NCI-H1417 (cell line): Measurements from ENCODE around the gene ITGA2.
A peak's percentile ranks its signal among the peaks of the same experiment; 100 is the strongest.
"Not testable (repeated sequence)": the region's sequence is repeated elsewhere in the genome, so short reads cannot be mapped to it uniquely, and the experiment has no call there.

Experiments used
- DNase-seq, 3 experiments: peaks; one replicate each; lab custom pipeline; 2025; lab: John Stamatoyannopoulos, UW

Gene ITGA2

DNA sequence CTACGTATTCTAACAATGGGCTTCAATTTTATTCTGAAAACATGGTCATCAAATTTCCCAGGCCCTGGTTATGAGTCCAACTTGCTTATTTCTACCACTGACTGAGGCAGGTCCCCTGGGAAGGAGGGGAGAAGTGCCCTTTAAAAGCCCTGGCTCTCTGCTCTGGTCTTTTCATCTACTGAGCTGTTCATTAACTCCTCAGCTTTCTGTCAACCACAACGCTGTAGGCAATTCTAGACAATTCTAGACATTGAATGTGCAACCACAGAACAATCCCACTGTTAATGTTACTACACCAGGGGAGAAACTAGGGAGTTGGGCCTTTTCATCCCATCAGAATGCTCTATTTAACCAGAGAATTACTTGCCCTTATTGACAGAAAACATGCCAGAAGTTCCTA lies 110.4 kb downstream of the ITGA2 start:
- DNase-seq: peak in 1 of 3 experiments; percentile 19

DNA sequence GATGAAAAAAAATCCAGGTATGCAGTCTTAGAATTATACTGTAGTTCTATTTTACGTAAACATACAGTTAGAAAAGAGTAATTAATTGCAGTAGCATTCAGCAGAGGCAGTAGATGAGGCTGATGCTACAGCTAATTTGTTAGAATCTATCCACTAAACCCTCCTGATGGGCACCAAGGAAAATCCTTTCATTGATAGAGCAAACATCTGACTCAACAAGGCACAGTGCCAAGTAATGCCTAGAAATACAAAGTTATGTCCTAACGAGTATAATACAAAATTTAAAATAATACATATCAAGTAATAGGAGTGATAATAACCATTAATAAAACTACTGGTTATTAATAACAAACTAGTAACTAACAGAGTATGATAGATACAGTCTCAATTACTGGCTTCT lies 111.5 kb downstream of the ITGA2 start:
- no peak for DNase-seq

DNA sequence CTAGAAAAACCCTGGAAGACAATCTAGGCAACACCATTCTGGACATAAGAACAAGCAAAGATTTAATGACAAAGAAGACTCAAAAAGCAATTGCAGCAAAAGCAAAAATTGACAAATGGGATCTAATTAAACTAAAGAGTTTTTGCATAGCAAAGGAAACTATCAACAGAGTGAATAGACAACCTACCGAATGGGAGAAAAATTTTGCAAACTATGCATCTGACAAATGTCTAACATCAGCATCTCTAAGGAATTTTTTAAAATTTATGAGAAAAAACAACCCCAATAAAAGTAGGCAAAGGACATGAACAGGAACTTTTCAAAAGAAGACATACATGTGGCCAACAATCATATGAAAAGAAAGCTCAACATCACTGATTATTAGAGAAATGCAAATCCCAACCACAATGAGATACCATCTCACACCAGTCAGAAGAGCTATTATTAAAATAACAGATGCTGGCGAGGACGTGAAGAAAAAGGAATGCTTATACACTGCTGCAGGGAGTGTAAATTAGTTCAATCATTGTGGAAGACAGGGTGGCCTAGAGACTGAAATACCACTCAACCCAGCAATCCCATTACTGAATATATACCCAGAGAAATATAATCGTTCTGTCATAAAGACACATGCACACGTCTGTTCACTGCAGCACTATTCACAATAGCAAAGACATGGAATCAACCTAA lies 116.6 kb downstream of the ITGA2 start:
- DNase-seq: no peak

DNA sequence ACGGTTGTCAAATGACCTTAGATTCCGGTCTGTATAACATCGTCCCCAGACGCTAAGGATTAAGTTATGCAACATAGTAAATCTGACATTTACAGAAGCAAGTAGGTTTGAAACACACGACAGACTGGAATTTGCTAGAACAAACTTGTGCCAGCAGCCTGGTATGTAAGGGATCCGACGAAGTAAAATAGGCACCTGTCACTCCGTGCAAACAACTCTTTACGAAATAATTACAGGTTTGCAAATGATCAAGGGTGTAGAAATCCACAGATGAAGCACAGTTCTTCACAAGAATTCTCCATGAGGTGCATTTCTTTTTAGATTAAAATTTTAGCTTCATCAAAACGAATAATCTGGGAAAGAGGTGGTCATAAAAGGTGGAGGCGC lies 119.9 kb downstream of the ITGA2 start:
- peak in 1 of 3 experiments; percentile 83 for DNase-seq

DNA sequence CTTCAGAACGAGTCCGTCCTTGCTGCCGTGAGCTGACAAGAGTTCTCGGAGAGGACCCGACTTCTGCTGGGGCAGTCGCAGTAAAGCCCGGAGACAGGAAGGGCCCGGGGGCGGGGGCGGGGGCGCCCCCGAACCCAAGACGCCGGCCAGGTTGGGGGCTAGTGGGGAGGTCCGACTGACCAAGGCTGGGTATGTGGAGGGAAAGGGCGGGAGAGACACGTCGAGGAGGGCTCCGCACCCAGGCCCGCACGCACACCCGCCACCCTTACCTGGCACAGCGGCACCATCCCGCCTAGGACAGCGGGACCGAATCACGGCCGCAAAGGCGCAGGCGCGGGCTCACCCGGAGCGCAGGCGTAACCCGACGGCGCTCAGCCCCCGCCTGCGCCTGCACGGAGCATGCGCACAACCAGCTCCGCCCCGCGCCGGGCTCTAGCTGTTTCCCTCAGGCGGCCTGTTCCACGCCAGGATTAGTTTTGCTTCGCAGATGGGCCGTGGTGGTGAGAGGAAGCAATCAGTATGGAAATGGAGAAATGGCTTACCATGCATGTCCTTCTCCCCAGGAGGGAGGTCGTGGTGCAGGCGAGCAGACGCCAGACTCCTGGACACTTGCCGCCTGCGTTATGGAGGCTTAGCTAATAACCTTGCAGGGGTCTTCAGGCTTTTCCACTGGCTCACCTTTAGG lies 120.4 kb downstream of the ITGA2 start, which contains the start of gene MOCS2:
MOCS2 (minus strand) TSS at position 315 of the 685 bp plus-strand sequence. CDS start 2,583 bp downstream, outside the sequence.
- DNase-seq: peak; percentile 83 to 91 (median 89)

DNA sequence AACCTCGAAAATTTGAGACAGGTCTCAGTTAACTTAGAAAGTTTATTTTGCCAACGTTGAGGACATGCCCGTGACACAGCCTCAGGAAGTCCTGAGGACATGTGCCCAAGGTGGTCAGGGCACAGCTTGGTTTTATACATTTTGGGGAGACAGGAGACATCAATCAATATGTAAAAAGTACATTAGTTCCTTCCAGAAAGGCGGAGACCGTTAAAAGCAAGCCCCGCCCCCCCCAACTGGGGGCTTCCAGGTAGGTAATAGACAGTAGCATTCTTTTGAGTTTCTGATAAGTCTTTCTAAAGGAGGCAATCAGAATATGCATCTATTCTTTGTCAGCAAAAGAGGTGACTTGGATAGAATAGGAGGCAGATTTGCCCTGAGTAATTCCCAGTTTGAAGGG lies 121.0 kb downstream of the ITGA2 start:
- DNase-seq: no peak

DNA sequence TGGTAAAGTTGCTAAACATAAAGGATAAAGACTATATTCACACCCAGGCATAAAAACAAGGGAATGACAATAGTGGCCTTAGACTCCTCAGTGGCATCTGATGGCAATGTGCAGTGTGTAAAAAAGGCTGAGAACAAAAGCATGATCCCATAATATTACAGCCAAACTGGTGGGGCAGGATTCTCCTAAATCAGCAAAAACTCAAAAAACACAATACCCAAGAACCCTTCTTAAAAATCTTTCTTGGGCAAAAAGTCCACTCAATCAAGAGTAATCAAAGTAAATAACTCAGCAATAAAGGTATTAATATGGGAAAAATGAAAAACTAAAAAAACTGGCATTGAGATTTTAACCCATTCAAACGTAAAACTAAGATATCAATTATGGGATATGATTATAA lies 122.0 kb downstream of the ITGA2 start:
- DNase-seq: no peak

DNA sequence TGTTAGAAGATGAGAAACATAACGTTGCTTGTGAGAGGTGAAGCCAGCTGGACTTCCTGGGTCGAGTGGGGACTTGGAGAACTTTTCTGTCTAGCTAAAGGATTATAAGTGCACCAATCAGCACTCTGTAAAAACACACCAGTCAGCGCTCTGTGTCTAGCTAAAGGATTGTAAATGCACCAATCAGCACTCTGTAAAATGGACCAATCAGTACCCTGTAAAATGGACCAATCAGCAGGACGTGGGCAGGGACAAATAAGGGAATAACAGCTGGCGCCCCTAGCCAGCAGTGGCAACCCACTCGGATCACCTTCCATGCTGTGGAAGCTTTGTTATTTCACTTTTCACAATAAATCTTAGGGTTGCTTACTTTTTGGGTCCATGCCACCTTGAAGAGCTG lies 123.2 kb downstream of the ITGA2 start:
- DNase-seq: not testable (repeated sequence)

DNA sequence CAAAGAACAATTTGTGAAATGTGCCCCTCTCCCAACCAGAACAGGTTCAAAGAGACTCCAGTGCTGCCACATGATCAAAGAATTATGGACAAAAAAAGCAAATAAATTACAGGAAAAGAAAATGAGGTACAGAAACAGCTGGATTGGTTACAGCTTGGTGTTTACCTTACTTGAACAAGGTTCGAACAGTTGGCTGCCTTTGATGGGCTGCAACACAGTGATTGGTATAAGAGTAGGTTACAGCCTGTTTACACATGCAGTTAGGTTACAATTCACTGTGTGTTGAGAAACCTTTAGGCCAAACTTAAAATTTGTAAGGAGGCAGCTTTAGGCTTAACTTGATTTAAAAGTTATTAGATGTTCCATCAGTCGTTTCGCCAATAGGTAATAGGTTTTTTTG lies 123.8 kb downstream of the ITGA2 start:
- DNase-seq: no peak

DNA sequence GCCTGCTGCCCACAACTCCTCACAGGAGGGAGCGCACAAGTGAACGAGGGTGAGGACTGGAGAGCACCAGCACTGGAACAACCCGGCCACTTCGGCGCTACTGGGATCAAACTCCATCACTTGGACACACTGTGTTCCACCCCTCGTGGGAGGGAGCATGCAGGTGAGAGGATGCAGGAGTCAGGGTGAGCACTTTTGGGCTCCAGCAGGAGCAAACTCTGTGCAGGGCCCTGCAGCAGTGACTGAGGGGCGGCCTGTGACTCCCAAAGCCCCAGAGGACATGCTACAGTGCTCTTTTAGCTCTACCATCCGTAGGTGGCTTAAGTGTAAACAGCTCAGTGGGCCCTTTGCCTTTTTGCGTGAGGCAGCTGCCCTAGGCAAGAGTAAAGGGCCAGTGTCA lies 124.8 kb downstream of the ITGA2 start:
- no peak for DNase-seq

DNA sequence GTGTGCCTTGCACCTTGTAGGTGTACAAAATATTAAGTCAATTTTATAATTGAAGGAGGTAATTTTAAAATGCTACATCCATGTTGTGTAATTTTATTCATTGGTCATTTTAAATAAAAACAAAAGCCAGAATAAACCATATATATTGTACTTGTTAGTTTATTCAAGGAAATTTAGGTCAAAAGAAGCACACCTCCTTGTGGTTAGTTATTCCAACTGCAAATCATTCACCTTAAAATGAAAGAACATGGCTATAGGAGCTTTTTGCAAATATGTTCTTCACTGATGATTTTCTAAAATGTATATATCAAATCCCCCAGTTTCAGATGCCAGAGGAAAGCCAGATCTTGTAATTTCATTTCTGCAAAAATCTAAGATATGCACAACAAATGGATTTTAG lies 125.8 kb downstream of the ITGA2 start:
- peak in 1 of 3 experiments; percentile 1 for DNase-seq

DNA sequence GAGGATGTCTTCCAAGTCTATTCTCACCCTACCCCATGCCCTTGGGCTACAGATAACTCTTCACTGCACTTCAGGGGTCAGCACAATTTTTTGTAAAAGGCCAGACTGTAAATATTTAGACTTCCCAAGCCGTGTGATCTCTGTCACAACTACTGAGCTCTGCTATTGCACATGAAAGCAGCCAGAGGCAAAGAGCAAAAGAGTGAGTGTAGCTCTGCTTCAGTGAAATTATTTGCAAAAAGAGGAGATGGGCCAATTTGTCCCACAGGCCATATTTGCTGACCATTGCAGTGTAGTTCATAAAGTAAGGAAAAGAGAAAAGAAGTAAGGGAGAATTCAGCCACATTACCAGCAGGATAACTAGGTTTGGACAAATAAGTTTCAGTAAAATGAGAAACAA lies 127.4 kb downstream of the ITGA2 start:
- no peak for DNase-seq

DNA sequence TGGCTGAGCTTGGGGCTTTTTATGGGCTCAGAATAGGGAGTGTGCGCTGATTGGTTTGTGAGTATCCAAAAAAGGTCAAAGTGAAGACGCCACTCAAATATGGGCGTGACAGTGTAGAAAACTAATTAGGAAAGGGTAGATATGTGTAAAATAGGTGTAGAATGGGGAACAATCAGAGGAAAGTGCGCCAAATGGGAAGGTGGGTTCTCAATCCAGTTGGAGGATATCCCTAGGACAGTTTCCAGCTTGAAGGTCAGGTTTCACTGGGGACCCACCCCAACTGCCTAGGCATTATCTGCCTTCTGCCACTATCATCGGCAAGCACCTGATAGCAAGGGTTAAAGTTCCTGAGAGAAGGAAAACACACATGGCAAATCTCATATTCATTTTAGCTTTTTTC lies 129.7 kb downstream of the ITGA2 start:
- DNase-seq: no peak

DNA sequence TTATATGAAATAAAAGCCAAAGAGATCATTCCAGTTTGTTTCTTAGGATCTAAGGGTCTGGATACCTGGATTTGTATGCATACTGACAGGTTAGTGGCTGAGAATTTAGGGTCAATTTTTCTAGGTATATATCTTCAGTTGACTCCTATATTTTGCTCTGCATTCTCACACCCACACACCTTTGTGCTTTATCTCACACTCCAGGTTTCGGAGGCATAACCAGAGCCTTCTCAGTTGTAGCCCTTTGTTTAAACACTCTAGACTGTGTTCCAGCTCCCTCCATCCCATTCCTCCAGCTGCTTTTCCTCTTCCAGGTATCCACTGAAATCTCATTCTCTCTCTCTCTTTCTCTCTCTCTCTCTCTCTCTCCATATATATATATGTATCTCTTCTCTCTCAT lies 131.0 kb downstream of the ITGA2 start:
- DNase-seq: no peak

DNA sequence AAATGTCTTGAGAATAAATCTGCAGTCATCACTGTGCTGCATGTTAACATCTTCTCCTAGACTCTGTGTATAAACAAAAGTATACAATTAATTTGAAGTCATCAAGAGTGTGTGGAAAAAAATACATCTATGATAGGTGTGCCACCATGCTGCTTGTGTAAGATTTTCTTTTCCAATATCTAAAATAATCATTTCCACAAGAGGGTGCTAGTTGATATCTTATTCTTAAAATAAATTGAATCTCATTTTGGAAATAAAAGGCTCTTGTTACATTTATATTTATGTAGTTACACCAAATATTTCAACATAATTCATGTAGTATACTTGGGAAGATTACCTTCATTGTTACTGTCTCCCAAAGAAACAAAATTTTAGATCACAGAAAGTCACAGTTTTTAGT lies 134.6 kb downstream of the ITGA2 start:
- no peak for DNase-seq

DNA sequence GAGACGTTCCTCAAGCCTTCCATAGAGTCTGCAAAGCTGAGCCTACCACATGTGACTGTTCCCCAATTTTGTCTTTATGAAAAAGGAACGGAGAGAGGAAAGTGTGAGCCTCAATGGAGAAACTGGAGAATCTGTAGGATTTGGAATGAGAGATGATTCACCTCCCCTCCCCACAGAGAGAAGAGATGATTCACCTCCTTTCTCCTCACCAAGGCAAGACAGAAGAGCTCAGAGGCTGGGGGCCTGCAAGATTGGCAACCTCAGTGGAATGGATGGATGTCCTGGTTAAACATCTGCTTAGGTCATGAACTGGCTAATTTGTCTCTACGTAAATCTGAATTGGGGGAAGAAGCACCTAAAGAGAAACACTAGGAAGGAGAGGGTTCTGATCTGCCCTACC lies 137.4 kb downstream of the ITGA2 start:
- no peak for DNase-seq

DNA sequence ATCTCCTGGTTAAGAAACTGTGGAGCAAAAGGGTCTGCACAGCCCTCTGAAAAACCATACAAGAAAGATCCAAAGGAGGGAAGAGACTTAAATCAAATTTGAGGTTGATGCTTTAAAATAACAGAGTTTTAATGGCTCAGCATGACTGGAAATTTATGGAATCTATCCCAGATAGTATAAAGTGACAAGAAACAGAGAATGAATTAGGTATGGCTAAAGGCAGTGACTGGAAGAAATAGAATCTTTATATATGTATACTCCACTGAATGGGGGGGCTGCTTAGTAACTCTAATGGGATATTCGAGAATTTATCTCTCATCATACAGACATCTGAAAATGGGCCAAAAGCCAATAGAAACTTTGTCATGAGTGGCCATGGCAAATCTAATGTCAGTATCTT lies 138.0 kb downstream of the ITGA2 start:
- DNase-seq: no peak

DNA sequence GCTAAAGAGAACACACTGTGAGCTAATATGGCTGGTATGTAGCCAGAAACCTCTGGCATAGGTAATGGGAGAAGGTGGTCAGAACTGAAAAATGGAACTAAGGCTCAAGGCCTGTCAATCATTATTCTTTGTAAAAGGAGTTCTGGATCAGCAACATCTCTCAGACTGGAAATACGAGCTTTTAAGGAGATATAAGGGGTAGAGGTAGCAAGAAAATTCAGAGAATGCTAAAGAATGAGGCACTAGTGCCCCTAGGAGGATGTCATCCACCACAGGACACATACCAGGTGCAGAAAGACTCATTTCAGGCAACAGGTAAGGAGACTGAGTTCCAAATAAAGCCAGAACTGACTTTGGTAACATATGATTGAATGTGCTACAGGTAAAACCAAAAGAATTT lies 139.3 kb downstream of the ITGA2 start:
- DNase-seq: no peak

DNA sequence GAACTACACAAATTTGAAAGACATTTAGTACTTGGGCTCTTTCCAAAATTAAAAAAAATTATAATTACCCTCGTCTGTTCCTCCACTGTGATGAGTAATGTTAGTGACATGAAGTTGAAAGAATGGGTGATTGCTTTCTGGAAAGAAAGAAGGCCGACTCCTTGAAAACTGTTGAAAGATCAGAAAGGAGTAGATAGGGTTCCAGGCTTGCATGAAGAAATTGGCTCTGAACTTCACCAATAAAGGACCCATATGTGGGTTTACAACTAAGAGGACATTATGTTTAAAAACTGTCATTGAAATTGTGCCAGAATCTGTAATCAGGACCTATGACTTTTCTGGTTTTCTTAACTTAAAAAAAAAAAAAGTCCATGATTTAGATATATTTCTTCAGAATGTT lies 141.1 kb downstream of the ITGA2 start:
- no peak for DNase-seq

DNA sequence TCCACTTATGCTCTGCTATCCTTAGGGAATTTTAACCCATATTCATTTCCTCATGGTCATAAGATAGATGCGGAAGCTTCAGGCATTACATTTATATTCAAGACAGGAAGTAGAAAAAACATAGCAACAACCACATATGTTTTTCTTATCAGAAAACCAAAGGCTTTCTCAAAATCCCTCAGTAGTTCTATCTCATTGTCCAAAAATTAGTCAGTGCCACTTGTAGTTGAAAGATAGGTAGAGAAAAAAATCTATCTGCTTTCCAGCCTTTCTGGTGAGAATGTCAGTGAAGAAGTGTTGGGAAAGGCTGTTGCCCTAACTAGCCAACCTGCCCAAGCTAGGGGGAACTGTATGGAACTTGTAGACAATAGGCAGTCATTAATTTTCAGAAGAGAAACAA lies 143.9 kb downstream of the ITGA2 start:
- DNase-seq: no peak
